ENCODE data around the gene RPL7L1.

GRCh38 chr6:42932412-42932811 lies 53.0 kb downstream of the RPL7L1 start:
- TF ChIP-seq CTCF (IDR thresholded peaks at IDR 0.05) (no peak), EP300 (IDR thresholded peaks at IDR 0.05) (no peak), POLR2A (IDR thresholded peaks at IDR 0.05) (no peak)
